Stimulated activated naive CD4-positive, alpha-beta T cell treated with Interleukin-2 at 50 U/mL for 16 hours (primary cell): ENCODE data around the gene CDHR1.
"Not testable (repeated sequence)": the region's sequence is repeated elsewhere in the genome, so short reads cannot be mapped to it uniquely, and the experiment has no call there.

Source experiments
- DNase-seq: peaks from one replicate; lab custom pipeline; 2025; lab: John Stamatoyannopoulos, UW

Gene CDHR1

DNA sequence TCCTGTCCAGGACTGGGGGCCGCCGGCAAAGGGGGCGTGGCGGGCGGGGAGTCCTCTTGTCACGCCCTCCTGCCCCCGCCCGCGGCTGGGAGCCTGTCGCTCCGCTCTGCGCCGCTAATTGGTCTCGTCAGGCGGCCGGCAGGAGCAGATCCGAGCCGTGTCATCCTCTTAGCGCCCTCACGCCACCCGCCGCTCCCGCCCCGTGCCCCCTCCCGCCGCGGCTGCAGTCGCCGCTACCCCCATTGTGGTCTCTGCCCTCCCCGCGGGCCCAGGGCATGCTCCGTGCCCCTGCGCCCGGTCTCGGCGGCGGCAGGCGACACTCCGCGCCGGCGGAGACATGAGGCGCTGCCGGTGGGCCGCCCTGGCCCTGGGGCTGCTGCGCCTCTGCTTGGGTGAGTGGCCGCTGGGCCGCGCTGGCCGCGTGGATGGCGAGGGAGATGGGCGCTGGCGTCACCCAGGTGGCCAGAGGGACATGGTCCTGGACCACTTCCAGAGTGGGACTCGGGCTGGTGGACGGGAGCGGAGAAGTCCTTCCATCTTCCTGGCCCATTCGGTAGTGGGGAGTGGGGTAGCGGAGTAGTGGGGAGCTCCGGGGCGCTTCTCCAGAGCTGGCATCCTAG, at the start of gene CDHR1:
Gene CDHR1, plus strand, starts transcription at position 114 of the 620 bp plus-strand sequence. Its CDS starts 224 bp downstream, at position 338.
- DNase-seq = no peak

DNA sequence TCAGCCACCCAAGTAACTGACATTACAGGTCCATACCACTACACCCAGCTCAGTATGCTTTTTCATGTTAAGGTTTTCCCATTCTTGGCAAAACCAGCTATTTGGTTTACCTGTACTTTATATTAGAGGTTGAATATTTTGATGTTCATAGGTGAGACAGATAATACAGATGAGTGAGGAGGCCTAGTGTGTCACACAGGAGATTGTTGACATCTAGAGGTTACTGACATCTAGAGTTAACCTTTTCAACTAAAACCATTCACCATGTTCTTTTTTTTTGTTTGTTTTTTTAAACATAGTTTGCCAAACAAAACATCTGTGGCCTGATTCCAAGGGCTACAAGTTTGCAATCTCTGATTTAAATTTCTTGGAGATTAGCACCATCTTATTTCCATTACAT, 47.0 kb upstream of the CDHR1 start:
- DNase-seq = no peak

DNA sequence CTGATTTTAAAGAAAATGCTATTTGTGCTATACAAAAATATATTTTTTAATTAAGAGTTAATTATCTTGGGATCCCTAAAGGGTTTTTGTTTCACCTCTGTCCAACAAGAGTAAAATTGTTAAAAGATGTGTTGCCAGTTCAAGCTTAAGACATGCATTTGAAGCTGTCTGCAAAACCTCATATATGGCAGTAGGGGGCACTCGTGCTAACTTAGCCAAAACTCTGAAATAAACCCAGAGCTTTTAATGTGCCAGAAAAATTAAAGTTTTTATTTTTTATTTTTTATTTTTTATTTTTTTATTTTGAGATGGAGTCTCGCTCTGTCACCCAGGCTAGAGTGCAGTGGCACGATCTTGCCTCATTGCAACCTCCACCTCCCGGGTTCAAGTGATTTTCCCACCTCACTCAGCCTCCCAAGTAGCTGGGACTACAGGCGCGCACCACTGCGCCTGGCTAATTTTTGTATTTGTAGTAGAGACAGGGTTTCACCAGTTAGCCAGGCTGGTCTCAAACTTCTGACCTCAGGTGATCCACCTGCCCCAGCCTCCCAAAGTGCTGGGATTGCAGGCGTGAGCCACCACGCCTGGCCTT, 46.2 kb upstream of the CDHR1 start:
- not testable (repeated sequence) for DNase-seq

DNA sequence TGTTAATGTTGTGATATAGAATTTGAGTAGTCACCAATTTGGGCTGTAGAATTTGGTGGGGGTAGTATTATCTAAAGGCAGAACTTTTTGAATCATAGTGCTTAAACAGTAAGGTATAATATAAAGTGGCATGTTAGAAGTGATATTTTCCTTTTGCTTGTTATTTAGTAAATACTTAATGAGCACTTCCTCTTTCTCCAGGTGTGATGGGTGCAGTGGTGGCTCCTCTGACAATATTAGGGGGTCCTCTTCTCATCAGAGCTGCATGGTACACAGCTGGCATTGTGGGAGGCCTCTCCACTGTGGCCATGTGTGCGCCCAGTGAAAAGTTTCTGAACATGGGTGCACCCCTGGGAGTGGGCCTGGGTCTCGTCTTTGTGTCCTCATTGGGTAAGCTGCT, 44.5 kb upstream of the CDHR1 start:
- no peak for DNase-seq

DNA sequence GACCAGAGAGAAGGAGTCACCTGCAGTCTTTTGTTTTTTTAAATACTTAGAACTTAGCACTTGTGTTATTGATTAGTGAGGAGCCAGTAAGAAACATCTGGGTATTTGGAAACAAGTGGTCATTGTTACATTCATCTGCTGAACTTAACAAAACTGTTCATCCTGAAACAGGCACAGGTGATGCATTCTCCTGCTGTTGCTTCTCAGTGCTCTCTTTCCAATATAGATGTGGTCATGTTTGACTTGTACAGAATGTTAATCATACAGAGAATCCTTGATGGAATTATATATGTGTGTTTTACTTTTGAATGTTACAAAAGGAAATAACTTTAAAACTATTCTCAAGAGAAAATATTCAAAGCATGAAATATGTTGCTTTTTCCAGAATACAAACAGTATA, 41.6 kb upstream of the CDHR1 start:
- no peak for DNase-seq

DNA sequence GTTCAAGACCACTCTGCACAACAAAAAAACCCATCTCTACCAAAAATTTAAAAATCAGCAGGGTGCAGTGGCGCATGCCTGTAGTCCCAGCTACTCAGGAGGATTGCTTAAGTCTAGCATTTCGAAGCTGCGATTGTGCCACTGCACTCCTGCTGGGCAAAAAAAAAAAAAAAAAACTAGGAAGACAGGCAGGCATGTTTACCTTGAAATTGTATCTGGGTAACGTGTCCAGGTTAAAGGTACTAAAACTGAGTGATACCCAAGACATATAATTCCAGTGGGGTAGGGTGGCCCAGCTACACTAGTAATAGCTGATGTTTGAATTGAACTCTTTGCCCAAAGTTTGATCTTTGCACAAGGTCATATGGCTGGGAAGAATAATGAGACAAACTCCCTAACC, 38.8 kb upstream of the CDHR1 start:
- DNase-seq = no peak

DNA sequence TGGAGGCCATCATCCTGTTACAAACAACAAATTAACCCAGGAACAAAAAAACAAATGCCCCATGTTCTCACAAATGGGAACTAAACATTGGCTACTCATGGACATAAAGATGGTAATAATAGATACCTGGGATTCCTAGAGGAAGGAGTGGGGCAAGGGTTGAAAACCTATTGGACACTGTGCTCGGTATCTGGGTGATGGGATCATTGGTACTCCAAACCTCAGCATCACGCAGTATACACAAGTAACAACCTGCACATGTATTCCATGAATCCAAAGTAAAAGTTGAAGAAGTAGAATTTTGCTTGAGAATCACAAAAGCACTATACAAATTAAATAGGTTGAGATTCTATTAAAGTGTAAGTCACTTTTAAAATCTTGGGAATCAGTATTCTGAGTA, 38.3 kb upstream of the CDHR1 start:
- DNase-seq = no peak

DNA sequence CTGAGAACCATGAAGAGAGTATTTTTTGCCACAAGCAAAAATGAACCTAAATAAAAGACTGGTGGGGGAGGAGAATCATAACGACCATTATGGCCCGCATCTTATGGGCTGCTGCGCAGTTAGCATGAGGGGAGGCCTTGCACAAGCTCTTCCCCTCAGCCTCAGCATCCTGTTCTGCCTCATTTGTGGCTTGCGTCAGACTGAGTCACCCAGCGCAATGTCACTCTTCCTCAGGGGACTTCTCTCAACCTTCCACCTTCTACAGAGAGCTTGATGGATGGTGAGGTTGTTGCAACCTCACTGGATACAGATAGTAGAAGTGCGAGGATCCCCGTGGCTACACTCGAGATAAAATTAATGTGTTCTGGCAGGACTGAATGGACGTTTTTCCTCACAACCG, 37.6 kb upstream of the CDHR1 start:
- no peak for DNase-seq

DNA sequence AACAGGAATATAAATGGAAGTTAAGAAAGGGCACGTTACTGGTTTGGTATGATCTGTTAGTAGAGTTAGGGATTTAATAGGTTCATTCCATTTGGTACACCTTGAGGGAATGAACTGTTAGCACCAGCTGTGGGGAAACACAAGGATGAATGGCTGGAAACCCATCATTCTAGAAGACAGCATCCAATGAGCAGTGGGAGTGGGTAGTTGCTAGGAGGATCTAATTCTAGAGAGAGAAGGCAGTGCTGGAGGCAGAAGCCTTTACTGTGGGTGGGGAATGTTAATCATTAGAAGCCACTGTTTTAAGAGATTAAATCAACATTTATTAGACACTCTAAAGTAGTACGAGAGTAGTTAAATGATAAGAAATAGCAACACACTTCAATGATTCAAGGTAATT, 36.3 kb upstream of the CDHR1 start:
- no peak for DNase-seq

DNA sequence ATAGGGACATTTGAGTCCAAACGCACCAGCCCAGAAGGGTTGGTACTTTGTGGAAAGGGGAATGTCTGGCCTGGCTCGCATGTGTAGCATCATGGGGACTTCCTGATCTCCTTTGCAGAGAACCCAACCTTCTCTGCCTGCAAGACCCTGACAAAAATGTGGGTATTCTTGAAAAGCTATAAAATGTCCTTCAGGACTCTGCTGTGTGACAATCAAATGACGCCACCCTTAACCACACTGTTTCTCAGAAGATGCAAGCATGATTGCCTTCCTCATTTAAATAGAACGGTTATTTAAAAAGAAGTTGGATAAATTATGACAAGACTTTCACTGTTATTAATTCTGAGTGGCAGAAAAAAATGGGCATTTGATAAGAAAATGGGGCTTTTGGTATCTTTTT, 35.8 kb upstream of the CDHR1 start:
- DNase-seq = no peak

DNA sequence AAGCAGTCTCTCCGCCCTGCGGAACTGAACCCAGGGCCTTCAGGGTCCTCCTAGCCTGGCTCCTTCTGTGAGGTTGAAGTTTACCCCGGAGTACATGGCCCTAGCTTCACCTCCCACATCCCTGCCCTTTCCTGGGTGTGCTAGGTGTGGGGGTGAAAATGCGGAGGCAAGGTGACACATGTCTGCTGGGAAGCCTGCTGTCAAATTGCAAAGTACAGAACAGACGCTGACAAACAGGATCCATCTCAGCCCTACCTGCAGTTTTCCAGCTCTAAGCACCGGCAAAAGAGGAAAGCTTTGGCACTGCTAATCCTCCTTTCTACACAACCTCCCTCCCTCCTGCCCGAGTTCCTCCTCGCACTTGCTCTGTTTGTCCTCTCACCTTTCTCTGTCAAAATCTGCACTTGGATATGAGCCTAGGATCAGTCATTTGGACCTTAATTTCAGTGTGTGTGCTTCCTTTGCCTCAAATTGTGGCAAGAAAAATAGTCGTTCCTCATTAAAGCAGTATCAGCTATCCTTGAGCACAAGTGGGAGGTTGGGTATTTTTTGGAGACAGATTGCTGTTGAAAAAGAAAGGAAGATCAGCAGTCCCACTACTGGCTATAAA, 35.2 kb upstream of the CDHR1 start:
- no peak for DNase-seq

DNA sequence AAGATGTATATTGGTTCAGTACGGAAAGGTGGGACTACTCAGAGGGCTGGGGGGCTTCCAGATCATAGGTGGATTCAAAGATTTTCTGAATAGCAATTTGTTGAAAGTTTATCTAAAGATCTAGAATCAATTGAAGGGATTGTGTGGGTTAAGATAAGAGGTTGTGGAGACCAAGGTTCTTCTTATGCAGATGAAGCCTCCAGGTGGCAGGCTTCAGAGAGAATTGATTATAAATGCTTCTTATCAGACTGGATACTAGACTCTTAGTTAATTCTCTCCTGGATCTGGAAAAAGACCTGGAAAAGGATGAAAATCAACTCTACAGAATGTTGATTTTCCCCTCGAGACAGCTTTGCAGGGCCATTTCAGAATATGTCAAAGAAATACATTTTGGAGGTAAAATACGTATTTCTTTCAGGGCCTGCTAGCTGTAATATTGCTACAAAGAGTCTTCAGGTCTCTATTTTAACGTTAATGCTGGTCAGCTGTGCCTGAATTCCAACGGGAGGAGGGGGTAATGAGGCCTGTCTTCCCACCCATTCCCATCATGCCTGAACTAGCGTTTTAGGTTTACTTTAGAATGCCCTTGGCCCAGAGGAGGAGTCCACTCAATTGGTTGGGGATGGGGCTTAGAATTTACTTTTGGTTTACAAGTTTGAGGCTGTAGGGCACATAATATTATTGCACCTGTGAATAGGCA, 33.5 kb upstream of the CDHR1 start:
- DNase-seq = no peak

DNA sequence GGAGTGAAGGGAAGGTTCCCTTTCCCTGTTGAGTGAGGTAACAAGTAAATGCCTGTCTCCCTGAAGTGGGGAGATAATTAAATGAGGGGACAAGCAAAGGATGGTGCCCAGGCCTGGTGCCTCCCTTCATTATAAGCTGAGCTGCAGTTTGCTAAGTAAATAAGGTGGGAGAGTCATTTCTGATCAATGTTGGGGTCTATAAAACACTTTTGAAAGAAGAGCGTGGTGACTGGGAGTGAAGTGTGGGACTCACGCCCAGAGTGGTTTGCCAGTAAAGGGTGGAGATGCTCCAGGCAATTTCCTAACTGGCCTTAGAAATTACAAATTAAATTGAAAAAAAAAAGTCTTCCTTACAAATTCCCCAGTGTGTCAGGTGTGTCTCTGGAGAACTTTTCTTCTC, 30.3 kb upstream of the CDHR1 start:
- no peak for DNase-seq

DNA sequence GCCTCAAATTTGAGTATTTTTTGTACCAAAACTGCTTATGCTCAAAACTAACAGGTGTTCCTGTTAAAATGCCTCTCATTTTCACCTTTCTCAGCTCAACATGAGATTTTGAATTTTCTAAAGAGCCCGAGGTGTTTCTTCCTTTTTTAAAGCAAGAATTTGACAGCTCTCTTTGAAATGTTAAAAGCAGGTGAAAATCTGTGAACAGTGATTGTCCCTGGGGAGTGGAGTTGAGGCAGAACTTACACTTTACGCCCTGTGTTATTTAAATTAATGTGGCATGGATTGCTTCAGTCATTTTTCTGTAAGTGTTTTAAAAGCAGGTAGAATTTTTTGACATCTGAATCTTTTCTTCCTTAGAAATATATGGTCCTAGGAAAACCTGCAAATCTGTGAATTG, 29.9 kb upstream of the CDHR1 start:
- no peak for DNase-seq

DNA sequence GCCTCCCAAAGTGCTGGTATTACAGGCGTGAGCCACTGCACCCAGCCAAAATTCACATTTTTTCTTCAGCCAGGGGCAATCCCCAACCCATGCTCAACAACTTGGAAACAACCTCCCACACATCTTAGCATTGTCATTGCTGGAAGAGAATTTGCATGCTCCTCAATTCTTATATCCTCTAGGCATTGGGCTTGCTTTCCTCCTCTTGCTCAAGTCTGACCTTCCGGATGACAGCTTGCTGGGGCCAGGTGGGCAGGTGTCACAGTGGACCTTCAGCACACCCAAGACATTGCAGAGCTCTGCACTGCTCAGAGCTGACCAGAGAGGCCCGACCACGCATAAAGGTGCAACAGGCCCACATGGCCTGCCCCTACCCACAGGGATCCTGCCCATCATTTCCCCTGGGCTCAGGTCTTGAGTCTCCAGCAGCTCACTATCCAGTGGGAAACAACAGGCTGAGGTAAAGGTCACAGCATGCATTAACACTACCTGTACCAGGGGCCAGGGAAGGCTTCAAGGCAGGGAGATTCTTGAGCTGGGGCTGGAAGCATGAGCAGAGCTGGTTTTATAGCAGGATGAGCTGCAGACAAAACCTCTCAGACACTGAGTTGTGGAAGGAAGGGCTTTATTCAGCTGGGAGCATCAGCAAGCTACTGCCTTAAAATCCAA, 27.6 kb upstream of the CDHR1 start:
- no peak for DNase-seq

DNA sequence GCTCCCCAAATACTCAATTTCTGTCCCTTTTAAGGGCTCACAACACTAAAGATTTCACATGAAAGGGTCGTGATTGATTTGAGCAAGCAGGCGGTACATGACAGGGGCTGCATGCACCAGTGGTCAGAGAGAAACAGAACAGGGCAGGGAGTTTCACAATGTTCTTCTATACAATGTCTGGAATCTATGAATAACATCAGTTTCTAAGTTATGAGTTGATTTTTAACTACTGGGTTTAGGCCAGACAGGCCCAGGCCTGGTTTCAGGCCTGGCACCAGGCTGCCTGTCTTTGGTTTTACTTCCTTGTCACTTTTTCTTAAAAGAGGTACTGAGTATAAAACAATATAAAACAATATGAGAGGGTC, 27.1 kb upstream of the CDHR1 start:
- DNase-seq = not testable (repeated sequence)

DNA sequence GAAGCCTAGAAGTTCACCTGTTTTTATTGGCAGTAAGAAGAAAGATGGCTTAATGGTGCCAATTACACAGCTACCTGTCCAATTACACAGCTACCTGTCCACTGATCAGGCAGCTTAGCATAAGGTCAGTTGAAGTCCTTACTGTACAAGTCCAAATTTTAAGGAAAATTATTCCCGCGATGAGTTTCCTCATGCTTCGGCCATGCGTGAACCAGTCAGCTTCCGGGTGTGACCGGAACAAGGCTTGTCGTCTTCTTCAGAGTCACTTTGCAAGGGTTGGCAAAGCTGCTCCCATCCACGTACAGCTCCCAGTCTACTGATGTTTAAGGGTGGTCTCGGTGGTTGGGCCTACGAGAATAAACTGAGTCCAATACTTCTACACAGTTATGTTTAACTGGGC, 26.0 kb upstream of the CDHR1 start:
- DNase-seq = not testable (repeated sequence)

DNA sequence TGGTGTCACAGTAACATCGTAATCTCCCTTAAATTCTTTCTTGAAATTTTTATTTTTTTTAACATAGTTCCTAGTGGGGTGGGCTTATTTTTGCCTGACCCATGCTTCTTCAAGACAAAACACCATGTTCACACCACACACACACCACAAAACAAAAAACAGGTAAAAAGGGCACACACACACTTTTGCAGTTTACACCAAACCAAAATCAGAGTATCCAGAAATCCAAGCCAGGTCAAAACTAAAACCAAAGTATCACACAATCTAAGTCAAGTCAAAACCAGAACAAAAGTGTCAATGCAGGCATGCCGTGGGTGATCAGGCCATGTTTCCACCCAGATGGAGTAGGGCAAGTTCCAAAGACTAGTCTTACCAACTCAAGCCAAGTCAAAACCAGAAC, 23.1 kb upstream of the CDHR1 start:
- not testable (repeated sequence) for DNase-seq

DNA sequence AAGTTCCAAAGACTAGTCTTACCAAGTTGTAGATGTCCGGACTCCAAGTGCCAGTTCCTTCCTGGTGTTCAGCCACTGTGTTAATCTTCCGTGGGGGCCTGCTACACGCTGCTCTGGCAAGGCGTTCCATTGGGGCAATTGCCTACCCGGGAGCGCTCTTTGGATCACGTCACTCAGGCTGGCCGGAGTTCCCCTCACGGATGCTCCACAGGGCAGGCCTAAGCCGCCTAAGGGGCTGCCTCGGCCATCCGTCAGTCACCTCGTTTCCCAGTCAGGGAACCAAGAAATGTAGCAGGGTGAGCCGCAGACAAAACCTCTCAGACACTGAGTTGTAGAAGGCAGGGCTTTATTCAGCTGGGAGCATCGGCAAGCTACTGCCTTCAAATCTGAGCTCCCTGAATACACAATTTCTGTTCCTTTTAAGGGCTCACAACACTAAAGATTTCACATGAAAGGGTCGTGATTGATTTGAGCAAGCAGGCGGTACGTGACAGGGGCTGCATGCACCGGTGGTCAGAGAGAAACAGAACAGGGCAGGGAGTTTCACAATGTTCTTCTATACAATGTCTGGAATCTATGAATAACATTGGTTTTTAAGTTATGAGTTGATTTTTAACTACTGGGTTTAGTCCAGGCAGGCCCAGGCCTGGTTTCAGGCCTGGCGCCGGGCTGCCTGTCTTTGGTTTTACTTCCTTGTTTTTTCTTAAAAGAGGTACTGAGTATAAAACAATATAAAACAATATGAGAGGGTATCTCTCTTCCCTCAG, 22.5 kb upstream of the CDHR1 start:
- not testable (repeated sequence) for DNase-seq

DNA sequence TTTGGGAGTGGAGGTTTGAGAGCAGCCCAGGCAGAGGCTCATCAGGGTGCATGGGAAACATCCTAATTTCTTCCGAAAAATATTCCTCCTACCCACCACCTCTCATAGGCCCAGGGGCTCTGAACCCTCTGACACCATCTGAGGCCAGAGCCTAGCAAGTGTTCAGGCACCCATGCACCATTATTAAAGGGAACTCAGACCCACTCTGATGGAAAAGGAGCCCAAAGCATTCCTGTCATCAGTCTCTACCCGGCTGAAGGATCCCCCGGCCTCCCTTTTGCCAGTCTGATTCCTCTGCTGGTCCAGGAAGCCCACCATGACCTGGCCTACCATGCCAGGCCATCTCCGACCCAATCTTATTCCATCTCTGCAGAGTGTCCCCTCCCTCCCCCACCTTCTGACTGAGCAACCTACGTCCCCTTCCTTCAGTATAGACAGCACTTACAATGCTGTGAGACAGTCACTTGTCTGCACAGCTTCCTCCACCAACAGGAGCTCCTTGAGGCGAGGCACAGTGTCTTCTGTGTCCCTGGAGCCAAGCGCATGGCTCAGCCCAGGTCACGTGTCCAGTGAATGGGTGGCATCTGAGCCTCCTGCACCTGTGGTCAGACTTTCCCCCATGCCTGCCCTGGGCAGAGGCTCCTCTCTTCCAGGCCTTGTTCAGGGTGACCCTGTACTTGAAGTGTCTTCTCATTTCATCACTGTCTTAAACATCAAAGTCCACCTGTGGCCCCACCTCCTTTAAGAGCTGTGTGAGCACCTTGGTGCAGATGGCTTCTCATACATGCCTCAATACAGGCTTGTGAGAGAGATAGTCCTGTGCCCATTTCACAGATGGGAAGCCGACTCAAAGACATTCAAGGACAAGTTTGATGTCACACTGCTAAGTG, 21.6 kb upstream of the CDHR1 start:
- no peak for DNase-seq

DNA sequence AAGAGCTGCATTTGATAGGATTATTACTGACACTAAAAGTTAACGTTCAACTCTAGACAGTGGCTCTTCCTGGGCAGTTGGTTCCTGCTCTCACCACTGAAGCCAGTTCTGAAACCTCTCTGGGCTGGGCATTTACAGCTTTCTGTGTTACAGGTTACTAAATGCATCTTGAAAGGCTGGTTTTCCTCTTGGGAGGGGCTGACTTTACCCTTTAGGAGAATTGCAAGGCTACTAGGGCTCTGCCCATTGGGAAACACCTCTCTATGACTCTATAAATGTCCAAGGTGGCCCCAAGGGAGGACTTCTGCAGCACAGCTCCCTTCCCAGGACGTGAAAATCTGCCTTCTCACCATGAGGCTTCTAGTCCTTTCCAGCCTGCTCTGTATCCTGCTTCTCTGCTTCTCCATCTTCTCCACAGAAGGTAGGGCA, 20.8 kb upstream of the CDHR1 start, which contains the start of gene GPR15LG:
Gene GPR15LG, plus strand, starts transcription at position 301 of the 429 bp plus-strand sequence. Its CDS starts 51 bp downstream, at position 352.
- DNase-seq = no peak
